ENCODE data around the gene ANKS1B.

Gene ANKS1B

GRCh38 chr12:99311373-99311772 lies 673.4 kb downstream of the ANKS1B start:
- TF ChIP-seq, protein P1, sequence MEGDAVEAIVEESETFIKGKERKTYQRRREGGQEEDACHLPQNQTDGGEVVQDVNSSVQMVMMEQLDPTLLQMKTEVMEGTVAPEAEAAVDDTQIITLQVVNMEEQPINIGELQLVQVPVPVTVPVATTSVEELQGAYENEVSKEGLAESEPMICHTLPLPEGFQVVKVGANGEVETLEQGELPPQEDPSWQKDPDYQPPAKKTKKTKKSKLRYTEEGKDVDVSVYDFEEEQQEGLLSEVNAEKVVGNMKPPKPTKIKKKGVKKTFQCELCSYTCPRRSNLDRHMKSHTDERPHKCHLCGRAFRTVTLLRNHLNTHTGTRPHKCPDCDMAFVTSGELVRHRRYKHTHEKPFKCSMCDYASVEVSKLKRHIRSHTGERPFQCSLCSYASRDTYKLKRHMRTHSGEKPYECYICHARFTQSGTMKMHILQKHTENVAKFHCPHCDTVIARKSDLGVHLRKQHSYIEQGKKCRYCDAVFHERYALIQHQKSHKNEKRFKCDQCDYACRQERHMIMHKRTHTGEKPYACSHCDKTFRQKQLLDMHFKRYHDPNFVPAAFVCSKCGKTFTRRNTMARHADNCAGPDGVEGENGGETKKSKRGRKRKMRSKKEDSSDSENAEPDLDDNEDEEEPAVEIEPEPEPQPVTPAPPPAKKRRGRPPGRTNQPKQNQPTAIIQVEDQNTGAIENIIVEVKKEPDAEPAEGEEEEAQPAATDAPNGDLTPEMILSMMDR (conservative IDR thresholded peaks at IDR 0.05; ENCODE audit: low read depth, low read length): no peak
- Histone ChIP-seq H3K4me3 (IDR thresholded peaks at IDR 0.05; ENCODE audit: insufficient read depth, low read depth, low read length) (no peak overlapping the region), H2AFZ (ENCODE audit: low read depth) (no peak overlapping the region)

GRCh38 chr12:99309812-99310211 lies 674.9 kb downstream of the ANKS1B start:
- Histone ChIP-seq H3K79me2 (ENCODE audit: insufficient read depth, low read depth) (no peaks in the 10 kb centered on the region), H3K4me2 (no peak overlapping the region), H3K27me3 (ENCODE audit: insufficient read depth, low read depth) (no peaks in the 10 kb centered on the region), H2AFZ (ENCODE audit: low read depth) (no peak overlapping the region), H3K9ac (no peak overlapping the region), H3K36me3 (ENCODE audit: insufficient read depth) (no peaks in the 10 kb centered on the region), H3K4me1 (ENCODE audit: low read depth, poor library complexity, severe bottlenecking) (no peaks in the 10 kb centered on the region), H4K20me1 (ENCODE audit: insufficient read depth) (no peaks in the 10 kb centered on the region), H3K4me3 (IDR thresholded peaks at IDR 0.05; ENCODE audit: insufficient read depth, low read depth, low read length) (no peak overlapping the region), H3K27ac (no peak overlapping the region)
- TF ChIP-seq, protein P1 (conservative IDR thresholded peaks at IDR 0.05; ENCODE audit: low read depth, low read length): no peak

More at GRCh38 chr12:99311373-99311772, 673.4 kb downstream of the ANKS1B start:
- H3K79me2 ChIP-seq (ENCODE audit: insufficient read depth, low read depth): no peaks in the 10 kb centered on the region
- no peak overlapping the region for H3K4me2 ChIP-seq
- no peak overlapping the region for H3K9ac ChIP-seq
- H4K20me1 ChIP-seq (ENCODE audit: insufficient read depth): no peaks in the 10 kb centered on the region
- H3K36me3 ChIP-seq (ENCODE audit: insufficient read depth): no peaks in the 10 kb centered on the region
- H3K27me3 ChIP-seq (ENCODE audit: insufficient read depth, low read depth): no peaks in the 10 kb centered on the region
- H3K27ac ChIP-seq: no peak overlapping the region
- no peaks in the 10 kb centered on the region for H3K4me1 ChIP-seq (ENCODE audit: low read depth, poor library complexity, severe bottlenecking)

- TF ChIP-seq, protein P1 (conservative IDR thresholded peaks at IDR 0.05; ENCODE audit: low read depth, low read length): no peak
- H3K36me3 ChIP-seq (ENCODE audit: insufficient read depth): no peaks in the 10 kb centered on the region
- no peak overlapping the region for H2AFZ ChIP-seq (ENCODE audit: low read depth)
- H3K4me1 ChIP-seq (ENCODE audit: low read depth, poor library complexity, severe bottlenecking): no peaks in the 10 kb centered on the region
- H4K20me1 ChIP-seq (ENCODE audit: insufficient read depth): no peaks in the 10 kb centered on the region
- no peak overlapping the region for H3K4me2 ChIP-seq
- H3K27ac ChIP-seq: no peak overlapping the region
- H3K27me3 ChIP-seq (ENCODE audit: insufficient read depth, low read depth): no peaks in the 10 kb centered on the region
- no peaks in the 10 kb centered on the region for H3K79me2 ChIP-seq (ENCODE audit: insufficient read depth, low read depth)
- no peak overlapping the region for H3K9ac ChIP-seq
- H3K4me3 ChIP-seq (IDR thresholded peaks at IDR 0.05; ENCODE audit: insufficient read depth, low read depth, low read length): no peak overlapping the region
These were observed 681.9 kb downstream of the ANKS1B start for GRCh38 chr12:99302874-99303273.

DNA sequence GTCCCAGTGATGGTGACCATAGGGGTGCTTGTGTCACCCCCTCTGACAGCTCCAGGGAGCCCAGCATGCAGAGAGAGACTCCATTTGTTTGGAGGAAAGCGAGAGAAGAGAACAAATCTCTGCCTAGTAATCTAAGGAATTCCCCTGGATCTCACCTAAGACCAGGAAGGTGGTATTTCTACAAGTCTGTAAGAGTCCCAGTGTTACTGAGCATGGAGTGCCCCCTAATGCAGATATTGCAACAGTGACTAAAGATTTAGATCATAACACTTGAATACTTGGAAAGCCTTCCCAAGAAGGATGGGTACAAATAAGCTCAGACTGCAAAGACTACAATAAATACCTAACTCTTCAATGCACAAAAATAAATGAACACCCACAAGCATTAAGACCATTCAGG lies 697.6 kb downstream of the ANKS1B start:
- Histone ChIP-seq H3K4me3 (IDR thresholded peaks at IDR 0.05; ENCODE audit: insufficient read depth, low read depth, low read length) (no peak overlapping the region), H2AFZ (ENCODE audit: low read depth) (no peak overlapping the region), H3K9ac (no peak overlapping the region), H4K20me1 (ENCODE audit: insufficient read depth) (no peaks in the 10 kb centered on the region), H3K27ac (no peak overlapping the region), H3K36me3 (ENCODE audit: insufficient read depth) (no peaks in the 10 kb centered on the region), H3K4me1 (ENCODE audit: low read depth, poor library complexity, severe bottlenecking) (no peaks in the 10 kb centered on the region), H3K27me3 (ENCODE audit: insufficient read depth, low read depth) (no peaks in the 10 kb centered on the region), H3K4me2 (no peak overlapping the region), H3K79me2 (ENCODE audit: insufficient read depth, low read depth) (no peaks in the 10 kb centered on the region)
- TF ChIP-seq, protein P1 (conservative IDR thresholded peaks at IDR 0.05; ENCODE audit: low read depth, low read length): no peak
